Measurements from ENCODE around the gene CRACR2A. TPM values are rescaled to one million over a fixed set of nuclear protein-coding genes. Genes with fewer than 3 reads are reported as not detected.

CRACR2A gene
- total and polyA plus RNA-seq, 10 of the 15 experiments (the other 5 are each of a cell fraction or from before 2014, with no cell fraction given) = 2.1 to 18.0 (median 13.2) TPM

DNA sequence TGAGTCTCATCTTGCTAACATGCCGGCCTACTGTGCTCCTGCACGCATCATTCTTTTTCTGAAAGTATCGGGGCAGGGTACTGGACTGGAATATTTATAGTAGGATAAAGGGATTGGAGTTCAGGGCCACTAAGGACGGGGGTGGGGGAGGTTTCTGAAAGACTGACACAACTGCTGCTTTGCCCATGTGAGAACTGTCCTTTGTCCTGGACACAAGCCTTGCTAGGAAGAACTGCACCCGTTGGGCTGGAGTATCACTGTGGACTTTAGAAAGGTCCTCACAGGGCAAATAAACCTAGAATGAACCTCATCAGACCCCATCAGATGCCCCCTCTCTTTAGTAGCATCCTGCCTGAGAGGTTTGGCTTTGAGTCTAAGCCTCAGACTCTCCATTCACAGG, 174.4 kb downstream of the CRACR2A start:
- H3K27ac ChIP-seq (ENCODE audit: control insufficient read depth, insufficient read depth) = no peak overlapping the region
- no peak overlapping the region for H2AFZ ChIP-seq (ENCODE audit: control insufficient read depth, low read depth, low read length)
- DNase-seq (ENCODE audit: low read depth, low spot score) = no peak
- intact Hi-C loops (cut with micrococcal nuclease; ENCODE audit: unreplicated experiment) = no loop called here
- H4K20me1 ChIP-seq (ENCODE audit: control insufficient read depth, insufficient read depth) = no peaks in the 10 kb centered on the region
- POLR2A ChIA-PET = no interaction called here
- ATAC-seq = no peak
- H3K36me3 ChIP-seq (ENCODE audit: control insufficient read depth in 2 of 2, insufficient read depth in 2 of 2, low read length in 1 of 2) = no peaks in the 10 kb centered on the region
- H3K79me2 ChIP-seq (ENCODE audit: control insufficient read depth, insufficient read depth, low read length) = no peaks in the 10 kb centered on the region
- in situ Hi-C loops (cut with MboI) = no loop called here
- CTCF ChIA-PET = no interaction called here
- no peak for TF ChIP-seq MTA2 (IDR thresholded peaks at IDR 0.05; ENCODE audit: low read depth)
- TF ChIP-seq NFIC (IDR thresholded peaks at IDR 0.05; ENCODE audit: low read depth, low read length) = no peak
- no peak for TF ChIP-seq SUPT20H (IDR thresholded peaks at IDR 0.05; ENCODE audit: borderline replicate concordance, control insufficient read depth, low read depth, low read length)
- TF ChIP-seq PAX5 (IDR thresholded peaks at IDR 0.05; ENCODE audit: borderline replicate concordance, low read depth, low read length) = no peak
- no TSS peak for BruUV-seq (replicated peaks)
- no peak overlapping the region for H3K9ac ChIP-seq (ENCODE audit: control insufficient read depth, insufficient read depth, low read length)
- SMC1A ChIA-PET (ENCODE audit: uncharacterized antibody, unreplicated experiment) = no interaction called here
- no peak overlapping the region for H3K4me3 ChIP-seq
- no peak overlapping the region for H3K4me2 ChIP-seq (ENCODE audit: control insufficient read depth, insufficient read depth)
- FAIRE-seq = no peak
- H3K4me1 ChIP-seq (ENCODE audit: control insufficient read depth, insufficient read depth, low read length) = no peaks in the 10 kb centered on the region
- H3K9me3 ChIP-seq (replicated peaks; ENCODE audit: control insufficient read depth, insufficient read depth, low read length) = no peaks in the 10 kb centered on the region
- peaks cover 0 to 3% of the 10 kb centered on the region in 2 experiments; a peak in 3 of 4 replicates for H3K27me3 ChIP-seq (replicated peaks in 1 of 2; ENCODE audit: control insufficient read depth in 2 of 2, insufficient read depth in 2 of 2, low read length in 1 of 2)
- WGBS (ENCODE audit: insufficient coverage, insufficient replicate concordance, low lambda C conversion rate, missing lambda C conversion rate) = 30% methylated on average over 5 of the region's 5 CpGs
- RAD21 ChIA-PET (ENCODE audit: unreplicated experiment) = no interaction called here

DNA sequence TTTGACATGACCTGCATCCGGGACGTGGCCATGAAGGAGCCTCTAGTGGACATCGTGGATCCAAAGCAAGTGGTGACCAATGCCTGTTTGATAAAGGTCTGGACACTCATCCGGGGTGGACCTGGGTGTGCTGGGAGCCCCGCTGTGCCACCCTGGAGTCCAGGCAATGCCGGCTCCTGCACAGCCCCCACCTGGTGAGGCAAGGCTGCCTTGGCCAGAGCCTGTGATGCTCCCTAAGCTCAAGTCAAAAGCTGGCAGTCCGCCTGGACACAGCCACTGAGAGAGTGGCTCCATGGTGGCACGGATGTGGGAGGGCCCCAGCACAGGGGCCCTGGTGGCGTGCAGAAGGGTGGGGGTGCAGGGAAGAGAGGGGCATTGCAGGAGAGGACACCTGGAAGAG, 176.0 kb downstream of the CRACR2A start:
- Histone ChIP-seq H3K27me3 (replicated peaks in 1 of 2; ENCODE audit: control insufficient read depth in 2 of 2, insufficient read depth in 2 of 2, low read length in 1 of 2) (peaks cover 0 to 3% of the 10 kb centered on the region in 2 experiments; a peak in 3 of 4 replicates), H3K9ac (ENCODE audit: control insufficient read depth, insufficient read depth, low read length) (no peak overlapping the region), H3K79me2 (ENCODE audit: control insufficient read depth, insufficient read depth, low read length) (no peaks in the 10 kb centered on the region), H3K4me3 (no peak overlapping the region), H3K4me2 (ENCODE audit: control insufficient read depth, insufficient read depth) (no peak overlapping the region), H3K27ac (ENCODE audit: control insufficient read depth, insufficient read depth) (no peak overlapping the region), H3K4me1 (ENCODE audit: control insufficient read depth, insufficient read depth, low read length) (no peaks in the 10 kb centered on the region), H2AFZ (ENCODE audit: control insufficient read depth, low read depth, low read length) (no peak overlapping the region), H3K9me3 (replicated peaks; ENCODE audit: control insufficient read depth, insufficient read depth, low read length) (no peaks in the 10 kb centered on the region), H4K20me1 (ENCODE audit: control insufficient read depth, insufficient read depth) (no peaks in the 10 kb centered on the region), H3K36me3 (ENCODE audit: control insufficient read depth in 2 of 2, insufficient read depth in 2 of 2, low read length in 1 of 2) (no peaks in the 10 kb centered on the region)
- 14% methylated on average over 9 of the region's 9 CpGs for WGBS (ENCODE audit: insufficient coverage, insufficient replicate concordance, low lambda C conversion rate, missing lambda C conversion rate)
- in situ Hi-C loops (cut with MboI) = no loop called here
- no TSS peak for BruUV-seq (replicated peaks)
- TF ChIP-seq, protein P1, sequence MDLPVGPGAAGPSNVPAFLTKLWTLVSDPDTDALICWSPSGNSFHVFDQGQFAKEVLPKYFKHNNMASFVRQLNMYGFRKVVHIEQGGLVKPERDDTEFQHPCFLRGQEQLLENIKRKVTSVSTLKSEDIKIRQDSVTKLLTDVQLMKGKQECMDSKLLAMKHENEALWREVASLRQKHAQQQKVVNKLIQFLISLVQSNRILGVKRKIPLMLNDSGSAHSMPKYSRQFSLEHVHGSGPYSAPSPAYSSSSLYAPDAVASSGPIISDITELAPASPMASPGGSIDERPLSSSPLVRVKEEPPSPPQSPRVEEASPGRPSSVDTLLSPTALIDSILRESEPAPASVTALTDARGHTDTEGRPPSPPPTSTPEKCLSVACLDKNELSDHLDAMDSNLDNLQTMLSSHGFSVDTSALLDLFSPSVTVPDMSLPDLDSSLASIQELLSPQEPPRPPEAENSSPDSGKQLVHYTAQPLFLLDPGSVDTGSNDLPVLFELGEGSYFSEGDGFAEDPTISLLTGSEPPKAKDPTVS (IDR thresholded peaks at IDR 0.05; ENCODE audit: low read depth, low read length) = no peak
- TF ChIP-seq CBX3 (IDR thresholded peaks at IDR 0.05; ENCODE audit: borderline replicate concordance, low read depth) (no peak), ZZZ3 (IDR thresholded peaks at IDR 0.05; ENCODE audit: control insufficient read depth, insufficient read length, low read depth) (no peak), MEF2A (IDR thresholded peaks at IDR 0.05; ENCODE audit: insufficient read depth, low read depth, low read length) (no peak), FOXM1 (IDR thresholded peaks at IDR 0.05; ENCODE audit: low read depth, low read length) (no peak), ESRRA (IDR thresholded peaks at IDR 0.05; ENCODE audit: low read length) (no peak), HDGF (IDR thresholded peaks at IDR 0.05) (no peak), IKZF1 (conservative IDR thresholded peaks at IDR 0.05) (no peak), POU2F2 (IDR thresholded peaks at IDR 0.05; ENCODE audit: borderline replicate concordance, low read depth, low read length) (no peak), CEBPB (IDR thresholded peaks at IDR 0.05; ENCODE audit: borderline replicate concordance in 1 of 2, low read depth in 2 of 2, low read length in 2 of 2) (no peak), BACH1 (IDR thresholded peaks at IDR 0.05; ENCODE audit: borderline replicate concordance) (no peak), NFYA (IDR thresholded peaks at IDR 0.05; ENCODE audit: borderline replicate concordance, low read depth, low read length) (no peak)
- RAD21 ChIA-PET (ENCODE audit: unreplicated experiment) = no interaction called here
- ATAC-seq (no peak), FAIRE-seq (no peak), DNase-seq (ENCODE audit: low read depth, low spot score) (no peak)
- POLR2A ChIA-PET = no interaction called here
- SMC1A ChIA-PET (ENCODE audit: uncharacterized antibody, unreplicated experiment) = no interaction called here
- CTCF ChIA-PET = interaction anchor here (1.0 kb wide), 1 partner anchor 1372 kb away, joined by 3 read pairs; no protein-coding TSS in a partner anchor
- intact Hi-C loops (cut with micrococcal nuclease; ENCODE audit: unreplicated experiment) = no loop called here

Measured in GM12878 (cell line).